Measurements from ENCODE around the gene CARD11.

CARD11 gene

GRCh38 chr7:2938514-2939192 is 105.0 kb downstream of the CARD11 start:
- Histone ChIP-seq H3K79me1 (ENCODE audit: low read length) (no peaks in the 10 kb centered on the region), H3K4me2 (ENCODE audit: low read length) (no peak overlapping the region), H2BK120ac (ENCODE audit: insufficient read depth, low read length, poor library complexity) (no peak overlapping the region), H2AFZ (ENCODE audit: insufficient read depth, low read length, poor library complexity) (no peak overlapping the region), H3K27me3 (ENCODE audit: insufficient read depth, low read length) (no peaks in the 10 kb centered on the region), H3K27ac (ENCODE audit: low read depth, low read length) (no peak overlapping the region), H3K9me3 (ENCODE audit: insufficient read depth, low read depth, low read length) (no peaks in the 10 kb centered on the region), H3K79me2 (ENCODE audit: control insufficient read depth, insufficient read depth, low read length, poor library complexity) (no peaks in the 10 kb centered on the region), H4K8ac (ENCODE audit: low read depth, low read length) (no peak overlapping the region), H3K9ac (ENCODE audit: low read length) (no peak overlapping the region), H4K91ac (ENCODE audit: low read depth, low read length) (no peak overlapping the region), H3K23ac (ENCODE audit: low read length) (no peak overlapping the region), H3K4me1 (ENCODE audit: control insufficient read depth in 1 of 2, insufficient read depth in 2 of 2, low read length in 2 of 2) (peaks cover 0 to 2% of the 10 kb centered on the region in 2 experiments), H4K12ac (ENCODE audit: low read depth, low read length) (no peak overlapping the region), H2AK5ac (ENCODE audit: low read length) (no peak overlapping the region), H3K36me3 (ENCODE audit: control insufficient read depth in 1 of 2, insufficient read depth in 2 of 2, low read length in 2 of 2) (no peaks in the 10 kb centered on the region), H3K4ac (ENCODE audit: low read depth, low read length) (no peak overlapping the region), H2BK5ac (ENCODE audit: low read depth, low read length, poor library complexity) (no peak overlapping the region), H3K18ac (ENCODE audit: low read length) (no peak overlapping the region), H2BK12ac (ENCODE audit: low read length) (no peak overlapping the region), H3K14ac (ENCODE audit: low read length) (no peak overlapping the region), H3K4me3 (ENCODE audit: low read depth, low read length) (no peak overlapping the region)
- no peak for DNase-seq
- WGBS (ENCODE audit: extremely low coverage, insufficient coverage, insufficient read length): no CpG with 5 or more reads among the region's 19 CpGs

DNA sequence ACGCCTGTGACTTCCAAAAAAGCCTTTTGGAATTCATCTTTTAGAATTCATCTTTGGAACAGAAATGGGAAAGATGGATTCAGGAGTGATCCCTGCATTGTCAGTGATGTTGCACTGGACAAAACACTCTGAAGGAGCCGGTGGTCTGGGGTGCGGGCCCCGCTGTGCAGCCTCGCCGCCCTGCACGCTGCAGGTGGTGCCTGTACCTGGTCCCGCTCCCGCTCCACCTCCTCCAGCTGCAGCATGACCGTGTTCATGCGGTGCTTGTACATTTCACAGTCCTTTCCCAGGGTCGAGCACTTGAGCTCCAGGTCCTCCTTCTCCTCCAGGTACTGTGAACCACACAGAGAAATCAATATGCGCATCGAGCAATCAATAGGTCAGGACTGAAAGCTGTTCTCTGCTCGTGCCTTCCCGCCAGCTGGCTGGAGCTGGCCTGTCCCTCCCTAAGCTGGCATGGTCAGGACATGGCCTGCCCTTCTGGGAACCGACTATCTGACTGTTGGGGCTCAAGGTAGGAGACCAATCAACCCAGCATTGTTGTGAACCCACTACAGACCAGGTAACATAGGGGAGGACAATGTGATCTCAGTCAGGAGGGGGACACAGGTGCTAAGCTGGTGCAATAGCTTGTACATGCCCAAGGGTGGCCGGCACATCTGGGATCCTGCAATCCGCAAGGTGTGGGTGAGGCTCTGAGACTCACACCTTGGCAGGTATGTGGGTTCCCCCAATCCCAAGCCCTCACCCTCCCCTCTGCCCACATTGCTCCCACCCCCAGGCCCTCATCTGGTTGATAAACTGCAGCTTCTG is 105.8 kb downstream of the CARD11 start:
- H3K4me3 ChIP-seq (ENCODE audit: low read depth, low read length): no peak overlapping the region
- H2AFZ ChIP-seq (ENCODE audit: insufficient read depth, low read length, poor library complexity): no peak overlapping the region
- H3K4ac ChIP-seq (ENCODE audit: low read depth, low read length): no peak overlapping the region
- H3K4me2 ChIP-seq (ENCODE audit: low read length): no peak overlapping the region
- H3K27me3 ChIP-seq (ENCODE audit: insufficient read depth, low read length): no peaks in the 10 kb centered on the region
- DNase-seq: no peak
- H2BK5ac ChIP-seq (ENCODE audit: low read depth, low read length, poor library complexity): no peak overlapping the region
- H3K18ac ChIP-seq (ENCODE audit: low read length): no peak overlapping the region
- WGBS (ENCODE audit: extremely low coverage, insufficient coverage, insufficient read length): no CpG with 5 or more reads among the region's 19 CpGs
- no peak overlapping the region for H3K14ac ChIP-seq (ENCODE audit: low read length)
- H3K79me2 ChIP-seq (ENCODE audit: control insufficient read depth, insufficient read depth, low read length, poor library complexity): no peaks in the 10 kb centered on the region
- peaks cover 0 to 2% of the 10 kb centered on the region in 2 experiments for H3K4me1 ChIP-seq (ENCODE audit: control insufficient read depth in 1 of 2, insufficient read depth in 2 of 2, low read length in 2 of 2)
- no peak overlapping the region for H4K8ac ChIP-seq (ENCODE audit: low read depth, low read length)
- H3K9me3 ChIP-seq (ENCODE audit: insufficient read depth, low read depth, low read length): no peaks in the 10 kb centered on the region
- no peak overlapping the region for H4K12ac ChIP-seq (ENCODE audit: low read depth, low read length)
- H2BK120ac ChIP-seq (ENCODE audit: insufficient read depth, low read length, poor library complexity): no peak overlapping the region
- H3K9ac ChIP-seq (ENCODE audit: low read length): no peak overlapping the region
- no peak overlapping the region for H3K27ac ChIP-seq (ENCODE audit: low read depth, low read length)
- no peaks in the 10 kb centered on the region for H3K36me3 ChIP-seq (ENCODE audit: control insufficient read depth in 1 of 2, insufficient read depth in 2 of 2, low read length in 2 of 2)
- no peaks in the 10 kb centered on the region for H3K79me1 ChIP-seq (ENCODE audit: low read length)
- no peak overlapping the region for H4K91ac ChIP-seq (ENCODE audit: low read depth, low read length)
- H2BK12ac ChIP-seq (ENCODE audit: low read length): no peak overlapping the region
- H3K23ac ChIP-seq (ENCODE audit: low read length): no peak overlapping the region
- no peak overlapping the region for H2AK5ac ChIP-seq (ENCODE audit: low read length)

GRCh38 chr7:2936891-2937580 is 106.6 kb downstream of the CARD11 start:
- H3K79me1 ChIP-seq (ENCODE audit: low read length): no peaks in the 10 kb centered on the region
- no peaks in the 10 kb centered on the region for H3K9me3 ChIP-seq (ENCODE audit: insufficient read depth, low read depth, low read length)
- no CpG with 5 or more reads among the region's 29 CpGs for WGBS (ENCODE audit: extremely low coverage, insufficient coverage, insufficient read length)

GRCh38 chr7:2936301-2936700 is 107.4 kb downstream of the CARD11 start:
- Histone ChIP-seq H3K9ac (ENCODE audit: low read length) (no peak overlapping the region), H3K79me2 (ENCODE audit: control insufficient read depth, insufficient read depth, low read length, poor library complexity) (no peaks in the 10 kb centered on the region)

More at GRCh38 chr7:2936891-2937580, 106.6 kb downstream of the CARD11 start:
- Histone ChIP-seq H3K36me3 (ENCODE audit: control insufficient read depth in 1 of 2, insufficient read depth in 2 of 2, low read length in 2 of 2) (no peaks in the 10 kb centered on the region), H4K91ac (ENCODE audit: low read depth, low read length) (no peak overlapping the region), H3K4ac (ENCODE audit: low read depth, low read length) (no peak overlapping the region), H3K9ac (ENCODE audit: low read length) (no peak overlapping the region), H3K4me3 (ENCODE audit: low read depth, low read length) (no peak overlapping the region), H3K79me2 (ENCODE audit: control insufficient read depth, insufficient read depth, low read length, poor library complexity) (no peaks in the 10 kb centered on the region), H3K4me2 (ENCODE audit: low read length) (no peak overlapping the region), H4K8ac (ENCODE audit: low read depth, low read length) (no peak overlapping the region), H3K27ac (ENCODE audit: low read depth, low read length) (no peak overlapping the region), H3K27me3 (ENCODE audit: insufficient read depth, low read length) (no peaks in the 10 kb centered on the region), H3K23ac (ENCODE audit: low read length) (no peak overlapping the region), H2AFZ (ENCODE audit: insufficient read depth, low read length, poor library complexity) (no peak overlapping the region), H3K4me1 (ENCODE audit: control insufficient read depth in 1 of 2, insufficient read depth in 2 of 2, low read length in 2 of 2) (peaks cover 0 to 2% of the 10 kb centered on the region in 2 experiments), H3K14ac (ENCODE audit: low read length) (no peak overlapping the region), H2AK5ac (ENCODE audit: low read length) (no peak overlapping the region), H2BK5ac (ENCODE audit: low read depth, low read length, poor library complexity) (no peak overlapping the region), H2BK120ac (ENCODE audit: insufficient read depth, low read length, poor library complexity) (no peak overlapping the region), H2BK12ac (ENCODE audit: low read length) (no peak overlapping the region), H3K18ac (ENCODE audit: low read length) (no peak overlapping the region), H4K12ac (ENCODE audit: low read depth, low read length) (no peak overlapping the region)
- no peak for DNase-seq

More at GRCh38 chr7:2936301-2936700, 107.4 kb downstream of the CARD11 start:
- H2AFZ ChIP-seq (ENCODE audit: insufficient read depth, low read length, poor library complexity): no peak overlapping the region
- no peak overlapping the region for H3K18ac ChIP-seq (ENCODE audit: low read length)
- H3K4me3 ChIP-seq (ENCODE audit: low read depth, low read length): no peak overlapping the region
- no peak overlapping the region for H3K23ac ChIP-seq (ENCODE audit: low read length)
- peaks cover 0 to 2% of the 10 kb centered on the region in 2 experiments for H3K4me1 ChIP-seq (ENCODE audit: control insufficient read depth in 1 of 2, insufficient read depth in 2 of 2, low read length in 2 of 2)
- no peak overlapping the region for H2BK120ac ChIP-seq (ENCODE audit: insufficient read depth, low read length, poor library complexity)
- no peak overlapping the region for H3K14ac ChIP-seq (ENCODE audit: low read length)
- H3K4me2 ChIP-seq (ENCODE audit: low read length): no peak overlapping the region
- no peak overlapping the region for H3K27ac ChIP-seq (ENCODE audit: low read depth, low read length)
- no peak overlapping the region for H4K8ac ChIP-seq (ENCODE audit: low read depth, low read length)
- DNase-seq: no peak
- no peaks in the 10 kb centered on the region for H3K36me3 ChIP-seq (ENCODE audit: control insufficient read depth in 1 of 2, insufficient read depth in 2 of 2, low read length in 2 of 2)
- H2AK5ac ChIP-seq (ENCODE audit: low read length): no peak overlapping the region
- H3K27me3 ChIP-seq (ENCODE audit: insufficient read depth, low read length): no peaks in the 10 kb centered on the region
- no peaks in the 10 kb centered on the region for H3K9me3 ChIP-seq (ENCODE audit: insufficient read depth, low read depth, low read length)
- H4K12ac ChIP-seq (ENCODE audit: low read depth, low read length): no peak overlapping the region
- H3K4ac ChIP-seq (ENCODE audit: low read depth, low read length): no peak overlapping the region
- H2BK5ac ChIP-seq (ENCODE audit: low read depth, low read length, poor library complexity): no peak overlapping the region
- WGBS (ENCODE audit: extremely low coverage, insufficient coverage, insufficient read length): no CpG with 5 or more reads among the region's 8 CpGs
- no peak overlapping the region for H4K91ac ChIP-seq (ENCODE audit: low read depth, low read length)
- H3K79me1 ChIP-seq (ENCODE audit: low read length): no peaks in the 10 kb centered on the region
- H2BK12ac ChIP-seq (ENCODE audit: low read length): no peak overlapping the region

All from trophoblast cell (in vitro differentiated cells and primary cell).